Naive thymus-derived CD4-positive, alpha-beta T cell (primary cell): ENCODE measurements around the gene PODNL1. TPM values are rescaled to one million over a fixed set of nuclear protein-coding genes. Genes with fewer than 3 reads are reported as not detected.

Source experiments
- ATAC-seq: fragments of 150-1000 bp; cut with Tn5 transposase; 2 replicates; pipeline ENCODE4 v1.10.0; 2021; ENCODE audit warnings: mild to moderate bottlenecking, moderate library complexity
- CTCF ChIA-PET: fragments of 350-600 bp; sonication (Branson Sonifier 250); formaldehyde crosslinking; loops from one replicate; lab custom pipeline; 2021; ENCODE audit warnings: antibody characterized with exemption; lab: Charles Lee
- POLR2A ChIA-PET: fragments of 350-600 bp; sonication (Branson Sonifier 250); formaldehyde crosslinking; loops from one replicate; lab custom pipeline; 2021; ENCODE audit warnings: antibody characterized with exemption, inconsistent platforms; lab: Charles Lee
- DNase-seq, 9 donors: peaks; one replicate each; pipeline versions ENCODE4 v3.0.0 to v3.0.0-alpha.2; 2020 to 2022; ENCODE audit warnings: mixed read lengths in 1 of 9
- H3K27ac ChIP-seq: one replicate; pipeline ENCODE4 v1.7.0; 2013; ENCODE audit warnings: mild to moderate bottlenecking, low read depth, low read length, moderate library complexity
- H3K27me3 ChIP-seq, 2 donors: one replicate each; pipeline ENCODE4 v1.7.0; 2013; ENCODE audit warnings: low read length in 2 of 2, mild to moderate bottlenecking in 2 of 2, moderate library complexity in 2 of 2; ENCODE audit not compliant: control insufficient read depth in 2 of 2, insufficient read depth in 2 of 2
- H3K36me3 ChIP-seq, 3 experiments: 1 replicate in 2 of 3; 2 replicates in 1 of 3; pipeline ENCODE4 v1.7.0; 2013; ENCODE audit warnings: low read length in 3 of 3, mild to moderate bottlenecking in 3 of 3, moderate library complexity in 1 of 3; ENCODE audit not compliant: insufficient read depth in 3 of 3, control insufficient read depth in 2 of 3
- H3K4me1 ChIP-seq, 2 donors: one replicate each; pipeline ENCODE4 v1.7.0; 2013; ENCODE audit warnings: low read length in 2 of 2, mild to moderate bottlenecking in 2 of 2, moderate library complexity in 1 of 2; ENCODE audit not compliant: control insufficient read depth in 2 of 2, insufficient read depth in 2 of 2
- H3K4me3 ChIP-seq: 2 replicates; pipeline ENCODE4 v1.7.0; 2013; ENCODE audit warnings: mild to moderate bottlenecking, low read length
- H3K9me3 ChIP-seq, 3 experiments: 1 replicate in 2 of 3; 2 replicates in 1 of 3; pipeline ENCODE4 v1.7.0; 2013; ENCODE audit warnings: low read length in 3 of 3; ENCODE audit not compliant: control insufficient read depth in 2 of 3
- H3K27ac Mint-ChIP-seq, 9 donors: one replicate each; pipeline ENCODE4 v1.8.0; 2020 to 2022; ENCODE audit warnings: mixed read lengths in 9 of 9, mild to moderate bottlenecking in 8 of 9, moderate library complexity in 5 of 9, inconsistent platforms in 2 of 9
- H3K27me3 Mint-ChIP-seq, 5 donors: one replicate each; pipeline ENCODE4 v1.8.0; 2021 to 2022; ENCODE audit warnings: mixed read lengths in 5 of 5, mild to moderate bottlenecking in 1 of 5
- H3K36me3 Mint-ChIP-seq, 5 donors: one replicate each; pipeline ENCODE4 v1.8.0; 2020 to 2022; ENCODE audit warnings: mixed read lengths in 5 of 5, mild to moderate bottlenecking in 3 of 5, inconsistent platforms in 1 of 5
- H3K4me1 Mint-ChIP-seq, 7 donors: one replicate each; pipeline ENCODE4 v1.8.0; 2020 to 2022; ENCODE audit warnings: mixed read lengths in 7 of 7, mild to moderate bottlenecking in 3 of 7, inconsistent platforms in 1 of 7
- H3K4me3 Mint-ChIP-seq, 10 donors: one replicate each; pipeline ENCODE4 v1.8.0; 2020 to 2022; ENCODE audit warnings: mild to moderate bottlenecking in 10 of 10, mixed read lengths in 10 of 10, moderate library complexity in 6 of 10, inconsistent platforms in 2 of 10
- H3K9me3 Mint-ChIP-seq, 11 donors: one replicate each; pipeline ENCODE4 v1.8.0; 2020 to 2022; ENCODE audit warnings: mixed read lengths in 11 of 11, mild to moderate bottlenecking in 4 of 11, inconsistent platforms in 1 of 11, moderate library complexity in 1 of 11
- intact Hi-C, 2 donors: fragments of 100-400 bp; cut with micrococcal nuclease; formaldehyde crosslinking; loops; one replicate each; pipeline ENCODE4 v1.15.1; 2023
- polyA plus RNA-seq, 2 donors: library from polyadenylated mRNA; unstranded; fragments of 300-500 nt; fragmentation: Illumina TruSeq; gene quantifications; one replicate each; pipeline ENCODE4 v1.2.3, GENCODE V29; 2021
- total RNA-seq, 6 experiments: library from RNA in 5 of 6; stranded (reverse) in 5 of 6; gene quantifications; 1 replicate in 5 of 6; 2 replicates in 1 of 6; pipeline ENCODE4 v1.2.3 and lab custom pipeline; 2021 to 2026

PODNL1 gene
- total and polyA plus RNA-seq, 7 experiments from 2014 or later: 0.33 to 0.59 TPM; not detected in 5

- peak overlapping the region; percentile 73 to 88 (median 83) for H3K4me3 Mint-ChIP-seq
- peak overlapping the region; percentile 84 for H3K4me3 ChIP-seq
- peaks cover 0 to 15% (median 3%) of the 10 kb centered on the region in 5 donors for H3K36me3 Mint-ChIP-seq
- H3K4me1 Mint-ChIP-seq: peaks cover 12 to 29% (median 16%) of the 10 kb centered on the region in 7 donors
- peak overlapping the region in 6 of 9 donors; percentile 41 to 66 (median 50) for H3K27ac Mint-ChIP-seq
- CTCF ChIA-PET: interaction anchor here (1.3 kb wide), 1 partner anchor 167 kb away, joined by 4 read pairs; no protein-coding TSS in a partner anchor
- H3K27ac ChIP-seq: no peak overlapping the region
- H3K9me3 Mint-ChIP-seq: no peaks in the 10 kb centered on the region
- POLR2A ChIA-PET: interaction anchor here (0.6 to 1.7 kb wide), 6 partner anchors 11 to 189 kb away, joined by 3 to 5 read pairs (median 4); partner anchors contain the start of gene DCAF15
- intact Hi-C loops: loop anchor here (1.0 to 5.0 kb wide), 7 partner anchors 26 to 168 kb away; partner anchors contain the start of genes DCAF15 (in 2 of the 2), RFX1 (in 2 of the 2) and IL27RA (in 1 of the 2)
- H3K4me1 ChIP-seq: peaks cover 12% of the 10 kb centered on the region in 2 donors
- ATAC-seq: no peak
- DNase-seq: no peak
- H3K27me3 ChIP-seq: no peaks in the 10 kb centered on the region
- H3K9me3 ChIP-seq: no peaks in the 10 kb centered on the region
- H3K36me3 ChIP-seq: peaks cover 0 to 14% (median 0%) of the 10 kb centered on the region in 3 experiments
- no peaks in the 10 kb centered on the region for H3K27me3 Mint-ChIP-seq
Observed at GRCh38 chr19:13906910-13907309, 31.3 kb downstream of the PODNL1 start.

- Histone ChIP-seq H3K4me1 (peaks cover 12% of the 10 kb centered on the region in 2 donors), H3K36me3 (peaks cover 0 to 13% (median 0%) of the 10 kb centered on the region in 3 experiments), H3K4me3 (peak overlapping the region; percentile 84), H3K27ac (peak overlapping the region; percentile 77), H3K27me3 (no peaks in the 10 kb centered on the region), H3K9me3 (no peaks in the 10 kb centered on the region)
- DNase-seq: peak in 1 of 9 donors; percentile 51
- ATAC-seq: peak; percentile 40
- Mint-ChIP-seq H3K36me3 (peaks cover 0 to 14% (median 3%) of the 10 kb centered on the region in 5 donors), H3K27me3 (no peaks in the 10 kb centered on the region), H3K9me3 (no peaks in the 10 kb centered on the region), H3K4me3 (peak overlapping the region; percentile 73 to 88 (median 83)), H3K4me1 (peaks cover 12 to 29% (median 16%) of the 10 kb centered on the region in 7 donors), H3K27ac (peak overlapping the region in 6 of 9 donors; percentile 41 to 66 (median 50))
- CTCF ChIA-PET: interaction anchor here (1.3 kb wide), 1 partner anchor 167 kb away, joined by 4 read pairs; no protein-coding TSS in a partner anchor
- POLR2A ChIA-PET: interaction anchor here (0.7 to 1.7 kb wide), 6 partner anchors 12 to 142 kb away, joined by 3 to 5 read pairs (median 4); partner anchors contain the start of genes DCAF15 and IL27RA
- intact Hi-C loops: loop anchor here (1.0 to 5.0 kb wide), 7 partner anchors 26 to 169 kb away; partner anchors contain the start of genes DCAF15 (in 2 of the 2), RFX1 (in 2 of the 2) and IL27RA (in 1 of the 2)
Observed at GRCh38 chr19:13906521-13906904, 31.7 kb downstream of the PODNL1 start.

- Histone ChIP-seq H3K9me3 (no peaks in the 10 kb centered on the region), H3K4me1 (peaks cover 12% of the 10 kb centered on the region in 2 donors), H3K36me3 (peaks cover 0 to 8% (median 0%) of the 10 kb centered on the region in 3 experiments), H3K4me3 (peak within 1 kb of the TSS; percentile 84), H3K27me3 (no peaks in the 10 kb centered on the region), H3K27ac (peak within 1 kb of the TSS; percentile 77)
- ATAC-seq (peak; percentile 100), DNase-seq (peak; percentile 87 to 94 (median 92))
- H3K4me1 Mint-ChIP-seq: peaks cover 12 to 29% (median 16%) of the 10 kb centered on the region in 7 donors
- peak within 1 kb of the TSS; percentile 84 to 94 (median 88) for H3K4me3 Mint-ChIP-seq
- intact Hi-C loops: loop anchor here (1.0 to 5.0 kb wide), 7 partner anchors 25 to 169 kb away; partner anchors contain the start of genes DCAF15 (in 2 of the 2), RFX1 (in 2 of the 2) and IL27RA (in 1 of the 2)
- CTCF ChIA-PET: interaction anchor here (0.6 kb wide), 2 partner anchors 43 to 142 kb away, joined by 3 read pairs; no protein-coding TSS in a partner anchor
- POLR2A ChIA-PET: interaction anchor here (0.6 to 1.7 kb wide), 7 partner anchors 23 to 143 kb away, joined by 3 to 4 read pairs (median 4); partner anchors contain the start of genes DCAF15, IL27RA and ZSWIM4
- H3K9me3 Mint-ChIP-seq: no peaks in the 10 kb centered on the region
- H3K27ac Mint-ChIP-seq: peak within 1 kb of the TSS; percentile 83 to 94 (median 91)
- H3K27me3 Mint-ChIP-seq: no peaks in the 10 kb centered on the region
- H3K36me3 Mint-ChIP-seq: peaks cover 0 to 10% (median 3%) of the 10 kb centered on the region in 5 donors
Observed at GRCh38 chr19:13905634-13906520, 32.3 kb downstream of the PODNL1 start, which contains the start of the genes BRME1 and CC2D1A. Gene BRME1 (minus strand): TSS chr19:13906117. CDS start chr19:13904892, 1,225 bp downstream. Gene CC2D1A (plus strand): TSS chr19:13906201. CDS start chr19:13906442, 241 bp downstream.

- H3K9me3 ChIP-seq: no peaks in the 10 kb centered on the region
- POLR2A ChIA-PET: interaction anchor here (0.7 to 1.2 kb wide), 7 partner anchors 11 to 138 kb away, joined by 3 to 4 read pairs (median 3); partner anchors contain the start of gene RFX1
- H3K27ac Mint-ChIP-seq: peak overlapping the region in 2 of 9 donors; percentile 29 to 48
- H3K9me3 Mint-ChIP-seq: no peaks in the 10 kb centered on the region
- peaks cover 12% of the 10 kb centered on the region in 2 donors for H3K4me1 ChIP-seq
- peak in 3 of 9 donors; percentile 22 to 32 (median 30) for DNase-seq
- H3K4me3 Mint-ChIP-seq: peak overlapping the region in 1 of 10 donors; percentile 30
- H3K27me3 Mint-ChIP-seq: no peaks in the 10 kb centered on the region
- peaks cover 0 to 2% (median 0%) of the 10 kb centered on the region in 5 donors for H3K36me3 Mint-ChIP-seq
- intact Hi-C loops: loop anchor here in 1 of 2 donors (1.0 kb wide), 3 partner anchors 129 to 169 kb away; partner anchors contain the start of gene MISP3
- peaks cover 0 to 4% (median 0%) of the 10 kb centered on the region in 3 experiments for H3K36me3 ChIP-seq
- CTCF ChIA-PET: interaction anchor here (0.6 to 1.5 kb wide), 10 partner anchors 20 to 174 kb away, joined by 3 to 6 read pairs (median 4); partner anchors contain the start of gene DCAF15
- no peak overlapping the region for H3K4me3 ChIP-seq
- peak; percentile 26 for ATAC-seq
- H3K27ac ChIP-seq: no peak overlapping the region
- peaks cover 12 to 29% (median 16%) of the 10 kb centered on the region in 7 donors for H3K4me1 Mint-ChIP-seq
- H3K27me3 ChIP-seq: no peaks in the 10 kb centered on the region
Observed at GRCh38 chr19:13902993-13903555, 35.1 kb downstream of the PODNL1 start.

GRCh38 chr19:13899912-13900584 is 38.2 kb downstream of the PODNL1 start:
- no peak for ATAC-seq
- Histone ChIP-seq H3K4me1 (no peaks in the 10 kb centered on the region), H3K4me3 (no peak overlapping the region), H3K9me3 (no peaks in the 10 kb centered on the region), H3K36me3 (no peaks in the 10 kb centered on the region), H3K27ac (no peak overlapping the region), H3K27me3 (no peaks in the 10 kb centered on the region)
- Mint-ChIP-seq H3K36me3 (no peaks in the 10 kb centered on the region), H3K9me3 (no peaks in the 10 kb centered on the region), H3K27ac (no peak overlapping the region), H3K4me3 (no peak overlapping the region), H3K4me1 (peaks cover 0 to 14% (median 0%) of the 10 kb centered on the region in 7 donors), H3K27me3 (no peaks in the 10 kb centered on the region)
- POLR2A ChIA-PET: no interaction called here
- DNase-seq: no peak
- CTCF ChIA-PET: interaction anchor here (0.6 to 1.1 kb wide), 2 partner anchors 135 to 148 kb away, joined by 3 to 4 read pairs; no protein-coding TSS in a partner anchor
- intact Hi-C loops: no loop called here
